BE2C (cell line): ENCODE results near the gene FXYD7.
"Not testable (repeated sequence)": the region's sequence is repeated elsewhere in the genome, so short reads cannot be mapped to it uniquely, and the experiment has no call there.

Source experiments
- DNase-seq: peaks from one replicate; pipeline ENCODE4 v3.0.0-alpha.2; 2020
- H3K27me3 ChIP-seq: fragments of 250-450 bp; sonication (Bioruptor Pico); 2 replicates; pipeline ENCODE4 v1.5.1; 2020; ENCODE audit warnings: mild to moderate bottlenecking
- H3K36me3 ChIP-seq: fragments of 250-450 bp; sonication (Bioruptor Pico); 2 replicates; pipeline ENCODE4 v1.5.1; 2020; ENCODE audit warnings: mild to moderate bottlenecking
- H3K4me1 ChIP-seq: fragments of 250-450 bp; sonication (Bioruptor Pico); 2 replicates; pipeline ENCODE4 v1.5.1; 2020
- H3K4me3 ChIP-seq: 2 replicates; pipeline ENCODE4 v1.5.1; 2011; ENCODE audit warnings: low read depth, low read length
- H3K9me3 ChIP-seq: fragments of 250-450 bp; sonication (Bioruptor Pico); 2 replicates; pipeline ENCODE4 v1.5.1; 2020
- TF ChIP-seq, protein P1 (sequence below): IDR thresholded peaks from 2 replicates; pipeline ENCODE4 v1.5.1; 2012; ENCODE audit warnings: mild to moderate bottlenecking, low read depth, low read length

Gene FXYD7

DNA sequence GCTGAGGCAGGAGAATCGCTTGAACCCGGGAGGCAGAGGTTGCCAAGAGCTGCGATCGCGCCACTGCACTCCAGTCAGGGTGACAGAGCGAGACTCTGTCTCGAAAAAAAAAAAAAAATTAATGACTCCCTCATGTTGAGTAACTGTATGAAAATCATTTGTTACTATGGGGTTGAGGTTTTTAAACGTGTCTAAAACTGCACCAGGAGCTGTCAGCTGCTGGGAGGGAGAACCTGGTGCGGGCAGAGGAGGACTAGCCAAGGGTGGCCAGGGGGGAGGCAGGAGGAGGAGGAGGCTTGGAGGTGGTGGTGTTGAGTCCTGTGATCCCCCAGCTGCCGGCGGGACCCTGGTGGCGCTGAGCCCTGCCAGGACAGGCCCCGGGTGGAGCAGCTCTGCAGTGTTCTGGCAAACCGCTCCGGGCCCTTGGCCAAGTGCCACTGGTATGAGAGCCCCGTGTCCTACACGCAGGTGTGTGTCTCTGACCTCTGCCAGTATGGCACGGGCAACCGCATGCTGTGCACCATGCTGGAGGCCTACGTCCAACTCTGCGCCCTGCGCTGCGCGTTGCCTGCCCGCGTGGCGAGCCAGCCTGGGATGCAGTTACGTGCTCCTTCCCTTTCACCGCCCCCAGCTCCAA lies 44.5 kb upstream of the FXYD7 start:
- H3K36me3 ChIP-seq = no peaks in the 10 kb centered on the region
- no peaks in the 10 kb centered on the region for H3K9me3 ChIP-seq
- H3K4me1 ChIP-seq = no peaks in the 10 kb centered on the region
- TF ChIP-seq, protein P1, sequence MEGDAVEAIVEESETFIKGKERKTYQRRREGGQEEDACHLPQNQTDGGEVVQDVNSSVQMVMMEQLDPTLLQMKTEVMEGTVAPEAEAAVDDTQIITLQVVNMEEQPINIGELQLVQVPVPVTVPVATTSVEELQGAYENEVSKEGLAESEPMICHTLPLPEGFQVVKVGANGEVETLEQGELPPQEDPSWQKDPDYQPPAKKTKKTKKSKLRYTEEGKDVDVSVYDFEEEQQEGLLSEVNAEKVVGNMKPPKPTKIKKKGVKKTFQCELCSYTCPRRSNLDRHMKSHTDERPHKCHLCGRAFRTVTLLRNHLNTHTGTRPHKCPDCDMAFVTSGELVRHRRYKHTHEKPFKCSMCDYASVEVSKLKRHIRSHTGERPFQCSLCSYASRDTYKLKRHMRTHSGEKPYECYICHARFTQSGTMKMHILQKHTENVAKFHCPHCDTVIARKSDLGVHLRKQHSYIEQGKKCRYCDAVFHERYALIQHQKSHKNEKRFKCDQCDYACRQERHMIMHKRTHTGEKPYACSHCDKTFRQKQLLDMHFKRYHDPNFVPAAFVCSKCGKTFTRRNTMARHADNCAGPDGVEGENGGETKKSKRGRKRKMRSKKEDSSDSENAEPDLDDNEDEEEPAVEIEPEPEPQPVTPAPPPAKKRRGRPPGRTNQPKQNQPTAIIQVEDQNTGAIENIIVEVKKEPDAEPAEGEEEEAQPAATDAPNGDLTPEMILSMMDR = no peak
- H3K4me3 ChIP-seq = no peak overlapping the region
- no peaks in the 10 kb centered on the region for H3K27me3 ChIP-seq
- peak; percentile 57 for DNase-seq

DNA sequence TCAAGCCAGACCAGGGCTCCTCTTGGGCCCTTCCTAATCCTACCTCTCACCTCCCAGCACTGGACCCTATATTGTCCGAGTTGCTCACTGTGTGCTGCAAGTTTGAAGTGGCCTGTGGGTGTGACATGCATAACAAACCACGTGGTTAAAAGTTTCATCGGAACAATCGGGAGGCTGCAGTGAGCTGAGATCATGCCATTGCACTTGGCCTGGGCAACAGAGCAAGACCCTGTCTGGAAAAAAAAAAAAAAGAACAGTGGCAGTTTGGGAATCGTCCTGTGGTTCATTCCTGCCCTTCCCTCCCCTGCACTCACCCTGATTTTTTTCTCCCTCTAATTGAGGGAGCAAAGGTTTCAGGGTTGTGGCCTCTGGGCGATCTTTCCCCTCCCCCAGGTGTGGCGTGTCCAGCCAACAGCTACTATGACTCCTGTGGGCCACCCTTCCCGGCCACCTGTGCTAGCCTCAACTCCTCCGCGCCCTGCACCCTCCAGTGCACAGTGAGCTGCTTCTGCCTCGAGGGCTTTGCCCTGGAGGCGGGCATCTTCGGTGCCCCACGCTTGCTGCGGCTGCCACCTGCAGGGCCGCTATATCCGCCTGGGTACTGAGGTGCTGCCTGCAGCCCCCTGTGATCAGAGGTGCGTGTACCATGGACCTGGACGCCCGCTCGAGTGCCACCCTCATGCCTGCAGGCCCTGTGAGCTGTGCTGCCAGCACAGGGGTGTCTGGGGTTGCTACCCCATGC lies 43.7 kb upstream of the FXYD7 start:
- no peaks in the 10 kb centered on the region for H3K36me3 ChIP-seq
- no peaks in the 10 kb centered on the region for H3K4me1 ChIP-seq
- no peak overlapping the region for H3K4me3 ChIP-seq
- DNase-seq = no peak
- TF ChIP-seq, protein P1 = no peak
- H3K9me3 ChIP-seq = no peaks in the 10 kb centered on the region
- no peaks in the 10 kb centered on the region for H3K27me3 ChIP-seq

DNA sequence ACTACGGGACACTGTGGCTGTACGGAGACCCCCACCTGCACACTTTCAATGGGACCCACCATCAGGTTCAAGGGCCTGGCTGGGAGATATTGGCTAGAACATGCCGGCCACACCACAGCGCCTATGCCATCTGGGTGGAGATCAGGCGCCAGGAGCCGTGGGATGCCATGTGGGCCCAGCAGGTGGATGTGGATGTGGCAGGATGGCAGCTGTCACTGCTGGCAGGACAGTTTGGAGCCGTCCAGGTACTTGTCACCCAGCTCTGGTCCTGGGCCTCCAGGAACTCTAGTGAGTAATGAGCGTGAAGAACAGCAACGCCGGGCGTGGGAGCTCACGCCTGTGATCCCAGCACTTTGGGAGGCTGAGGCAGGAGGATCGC lies 43.2 kb upstream of the FXYD7 start:
- Histone ChIP-seq H3K4me3 (no peak overlapping the region), H3K9me3 (no peaks in the 10 kb centered on the region), H3K36me3 (no peaks in the 10 kb centered on the region), H3K27me3 (no peaks in the 10 kb centered on the region), H3K4me1 (no peaks in the 10 kb centered on the region)
- TF ChIP-seq, protein P1 = no peak
- no peak for DNase-seq

DNA sequence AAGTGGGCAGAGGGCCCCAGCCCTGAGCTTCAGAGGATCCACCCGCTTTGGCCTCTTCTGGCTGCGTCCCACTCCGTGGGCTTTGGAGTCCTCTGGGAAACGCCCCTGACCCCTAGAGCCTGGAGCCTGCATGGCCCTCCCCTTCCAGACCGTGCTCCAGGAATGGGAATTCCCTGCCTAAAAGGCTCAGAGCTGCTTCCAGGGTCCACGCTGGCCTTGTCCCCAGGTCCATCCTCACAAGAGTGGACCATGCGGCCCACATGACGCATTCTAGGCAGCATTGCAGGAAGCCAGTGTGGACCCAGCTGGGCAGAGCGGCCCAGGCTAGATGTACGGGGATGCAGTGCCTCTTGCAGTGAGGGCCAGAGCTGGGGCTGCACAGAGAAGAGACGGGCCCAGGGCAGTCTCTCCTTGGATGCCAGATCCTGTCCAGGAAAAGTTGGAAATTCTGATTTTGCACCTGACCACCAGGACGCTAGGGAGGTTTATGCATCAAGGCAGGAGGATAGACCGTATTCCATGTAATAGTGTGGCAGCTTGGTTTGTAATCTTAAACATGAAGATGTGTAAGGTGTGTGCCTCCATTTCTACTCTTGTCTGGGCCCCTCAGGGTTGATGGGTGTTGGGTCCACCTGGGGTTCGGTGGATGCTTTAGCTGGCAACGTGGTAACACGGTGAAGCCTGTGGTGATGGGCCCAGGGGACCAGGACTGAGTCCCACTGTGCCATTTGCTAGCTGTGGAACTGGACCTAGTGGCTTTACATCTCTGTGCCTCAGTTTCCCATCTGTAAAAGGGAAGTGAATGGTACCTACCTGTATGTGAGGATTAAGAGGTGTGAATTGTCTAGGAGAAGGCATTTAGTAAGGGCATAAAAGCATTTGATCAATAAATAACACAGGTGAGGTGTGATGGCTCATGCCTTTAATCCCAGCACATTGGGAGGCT lies 42.2 kb upstream of the FXYD7 start:
- TF ChIP-seq, protein P1 = no peak
- Histone ChIP-seq H3K4me3 (no peak overlapping the region), H3K36me3 (no peaks in the 10 kb centered on the region), H3K4me1 (no peaks in the 10 kb centered on the region), H3K27me3 (no peaks in the 10 kb centered on the region), H3K9me3 (no peaks in the 10 kb centered on the region)
- no peak for DNase-seq

DNA sequence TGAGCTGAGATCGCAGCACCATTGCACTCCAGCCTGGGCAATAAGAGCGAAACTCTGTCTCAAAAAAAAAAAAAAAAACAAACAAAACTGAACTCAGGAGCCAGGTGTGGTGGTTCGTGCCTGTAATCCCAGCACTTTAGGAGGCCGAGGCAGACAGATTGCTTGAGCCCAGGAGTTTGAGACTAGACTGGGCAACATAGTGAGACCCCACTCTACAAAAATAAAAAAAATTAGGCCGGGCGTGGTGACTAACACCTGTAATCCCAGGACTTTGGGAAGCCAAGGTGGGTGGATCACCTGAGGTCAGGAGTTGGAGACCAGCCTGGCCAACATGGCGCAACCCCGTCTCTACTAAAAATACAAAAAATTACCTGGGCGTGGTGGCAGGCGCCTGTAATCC lies 41.1 kb upstream of the FXYD7 start:
- H3K4me3 ChIP-seq, H3K4me1 ChIP-seq, H3K27me3 ChIP-seq, H3K36me3 ChIP-seq, H3K9me3 ChIP-seq, DNase-seq: not testable (repeated sequence)

DNA sequence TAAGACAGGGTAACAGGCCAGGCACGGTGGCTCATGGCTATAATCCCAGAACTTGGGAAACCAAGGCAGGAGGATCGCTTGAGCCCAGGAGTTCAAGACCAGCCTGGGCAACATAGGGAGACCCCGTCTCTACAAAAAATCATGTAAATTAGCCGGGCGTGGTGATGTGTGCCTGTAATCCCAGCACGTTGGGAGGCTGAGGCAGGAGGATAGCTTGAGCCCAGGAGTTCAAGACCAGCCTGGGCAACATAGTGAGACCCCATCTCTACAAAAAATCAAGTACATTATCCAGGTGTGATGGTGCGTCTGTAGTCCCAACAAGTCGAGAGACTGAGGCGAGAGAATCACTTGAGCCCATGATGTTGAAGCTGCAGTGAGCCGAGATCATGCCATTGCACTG lies 39.4 kb upstream of the FXYD7 start:
- DNase-seq, H3K4me3 ChIP-seq, H3K36me3 ChIP-seq, H3K27me3 ChIP-seq, H3K4me1 ChIP-seq, H3K9me3 ChIP-seq: not testable (repeated sequence)
